DOHH2 (cell line): Measurements from ENCODE around the gene KLHL2.
A peak's percentile ranks its signal among the peaks of the same experiment; 100 is the strongest.

Experiments used
- H3F3A ChIP-seq: fragments of 200-600 bp; sonication (generic), shearing (Covaris generic); 2 replicates; pipeline ENCODE4 v1.6.0; 2016; ENCODE audit warnings: antibody characterized with exemption, mild to moderate bottlenecking; ENCODE audit not compliant: control insufficient read depth, insufficient read depth
- H3K27ac ChIP-seq: fragments of 200-600 bp; sonication (generic); 2 replicates; pipeline ENCODE4 v1.5.1; 2014; ENCODE audit warnings: low read depth, mild to moderate bottlenecking, low read length, moderate library complexity
- H3K27me3 ChIP-seq: fragments of 200-600 bp; sonication (generic); 2 replicates; pipeline ENCODE4 v1.6.1; 2014; ENCODE audit warnings: mild to moderate bottlenecking, low read length, mixed read lengths; ENCODE audit not compliant: control insufficient read depth
- H3K36me3 ChIP-seq: fragments of 200-600 bp; sonication (generic); 2 replicates; pipeline ENCODE4 v1.6.1; 2014; ENCODE audit warnings: mild to moderate bottlenecking, low read length, moderate library complexity, mixed read lengths; ENCODE audit not compliant: control insufficient read depth
- H3K4me1 ChIP-seq: fragments of 200-600 bp; sonication (generic); 2 replicates; pipeline ENCODE4 v1.6.1; 2014; ENCODE audit warnings: mild to moderate bottlenecking, low read length, mixed read lengths; ENCODE audit not compliant: control insufficient read depth
- H3K4me2 ChIP-seq: fragments of 200-600 bp; sonication (generic); 2 replicates; pipeline ENCODE4 v1.6.0; 2014; ENCODE audit warnings: mild to moderate bottlenecking, low read length, moderate library complexity
- H3K4me3 ChIP-seq: fragments of 200-600 bp; sonication (generic); 2 replicates; pipeline ENCODE4 v1.5.1; 2014; ENCODE audit warnings: mild to moderate bottlenecking, low read length, mixed read lengths
- H3K79me2 ChIP-seq: fragments of 200-600 bp; sonication (generic); 2 replicates; pipeline ENCODE4 v1.6.1; 2014; ENCODE audit warnings: mild to moderate bottlenecking, low read length, mixed read lengths; ENCODE audit not compliant: control insufficient read depth
- H3K9me2 ChIP-seq: fragments of 200-600 bp; sonication (generic); replicated peaks from 2 replicates; pipeline ENCODE4 v1.6.1; 2014; ENCODE audit warnings: mild to moderate bottlenecking, low read length, mixed read lengths; ENCODE audit not compliant: control insufficient read depth
- H3K9me3 ChIP-seq: fragments of 200-600 bp; sonication (generic); 2 replicates; pipeline ENCODE4 v1.6.1; 2014; ENCODE audit warnings: antibody characterized with exemption, low read length, mixed read lengths; ENCODE audit not compliant: control insufficient read depth, insufficient read depth
- H4K20me1 ChIP-seq: fragments of 200-600 bp; sonication (generic); 2 replicates; pipeline ENCODE4 v1.6.0; 2014; ENCODE audit warnings: low read depth, mild to moderate bottlenecking, antibody characterized with exemption, low read length, moderate library complexity; ENCODE audit not compliant: control insufficient read depth, insufficient read depth
- EZH2phosphoT487 ChIP-seq: fragments of 200-600 bp; sonication (generic); IDR thresholded peaks from 2 replicates; pipeline ENCODE4 v1.6.1; 2017; ENCODE audit warnings: borderline replicate concordance, mild to moderate bottlenecking, antibody characterized with exemption, low read length, moderate library complexity, mixed read lengths
- TF ChIP-seq, protein P1 (sequence below): fragments of 200-600 bp; sonication (generic); IDR thresholded peaks from one replicate; pipeline ENCODE4 v1.5.1; 2014; ENCODE audit warnings: antibody characterized with exemption, mild to moderate bottlenecking, low read depth, low read length; ENCODE audit not compliant: poor library complexity, severe bottlenecking

The KLHL2 gene

GRCh38 chr4:165343353-165344191 lies 136.2 kb downstream of the KLHL2 start:
- no peak overlapping the region for H3K4me3 ChIP-seq
- H3K4me2 ChIP-seq = no peak overlapping the region
- peaks cover 3% of the 10 kb centered on the region for H3K79me2 ChIP-seq
- H3F3A ChIP-seq = peaks cover 64% of the 10 kb centered on the region
- no peak overlapping the region for H3K27ac ChIP-seq
- H3K9me3 ChIP-seq = no peaks in the 10 kb centered on the region
- no peaks in the 10 kb centered on the region for H3K27me3 ChIP-seq
- peaks cover 18% of the 10 kb centered on the region for H4K20me1 ChIP-seq
- peaks cover 52% of the 10 kb centered on the region for H3K36me3 ChIP-seq
- TF ChIP-seq EZH2phosphoT487 = no peak
- TF ChIP-seq, protein P1, sequence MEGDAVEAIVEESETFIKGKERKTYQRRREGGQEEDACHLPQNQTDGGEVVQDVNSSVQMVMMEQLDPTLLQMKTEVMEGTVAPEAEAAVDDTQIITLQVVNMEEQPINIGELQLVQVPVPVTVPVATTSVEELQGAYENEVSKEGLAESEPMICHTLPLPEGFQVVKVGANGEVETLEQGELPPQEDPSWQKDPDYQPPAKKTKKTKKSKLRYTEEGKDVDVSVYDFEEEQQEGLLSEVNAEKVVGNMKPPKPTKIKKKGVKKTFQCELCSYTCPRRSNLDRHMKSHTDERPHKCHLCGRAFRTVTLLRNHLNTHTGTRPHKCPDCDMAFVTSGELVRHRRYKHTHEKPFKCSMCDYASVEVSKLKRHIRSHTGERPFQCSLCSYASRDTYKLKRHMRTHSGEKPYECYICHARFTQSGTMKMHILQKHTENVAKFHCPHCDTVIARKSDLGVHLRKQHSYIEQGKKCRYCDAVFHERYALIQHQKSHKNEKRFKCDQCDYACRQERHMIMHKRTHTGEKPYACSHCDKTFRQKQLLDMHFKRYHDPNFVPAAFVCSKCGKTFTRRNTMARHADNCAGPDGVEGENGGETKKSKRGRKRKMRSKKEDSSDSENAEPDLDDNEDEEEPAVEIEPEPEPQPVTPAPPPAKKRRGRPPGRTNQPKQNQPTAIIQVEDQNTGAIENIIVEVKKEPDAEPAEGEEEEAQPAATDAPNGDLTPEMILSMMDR = peak; percentile 33
- no peaks in the 10 kb centered on the region for H3K4me1 ChIP-seq
- no peaks in the 10 kb centered on the region for H3K9me2 ChIP-seq

- Histone ChIP-seq H3K4me3 (no peak overlapping the region), H3K27me3 (no peaks in the 10 kb centered on the region), H4K20me1 (peaks cover 9% of the 10 kb centered on the region; the same call in 1 of the 2 replicates), H3F3A (peaks cover 44% of the 10 kb centered on the region), H3K4me2 (no peak overlapping the region), H3K9me2 (no peaks in the 10 kb centered on the region), H3K4me1 (no peaks in the 10 kb centered on the region), H3K36me3 (peaks cover 29% of the 10 kb centered on the region), H3K27ac (no peak overlapping the region), H3K9me3 (no peaks in the 10 kb centered on the region), H3K79me2 (no peaks in the 10 kb centered on the region)
- no peak for TF ChIP-seq EZH2phosphoT487
- TF ChIP-seq, protein P1 = peak; percentile 17
Observed at GRCh38 chr4:165345666-165346417, 138.5 kb downstream of the KLHL2 start.

DNA sequence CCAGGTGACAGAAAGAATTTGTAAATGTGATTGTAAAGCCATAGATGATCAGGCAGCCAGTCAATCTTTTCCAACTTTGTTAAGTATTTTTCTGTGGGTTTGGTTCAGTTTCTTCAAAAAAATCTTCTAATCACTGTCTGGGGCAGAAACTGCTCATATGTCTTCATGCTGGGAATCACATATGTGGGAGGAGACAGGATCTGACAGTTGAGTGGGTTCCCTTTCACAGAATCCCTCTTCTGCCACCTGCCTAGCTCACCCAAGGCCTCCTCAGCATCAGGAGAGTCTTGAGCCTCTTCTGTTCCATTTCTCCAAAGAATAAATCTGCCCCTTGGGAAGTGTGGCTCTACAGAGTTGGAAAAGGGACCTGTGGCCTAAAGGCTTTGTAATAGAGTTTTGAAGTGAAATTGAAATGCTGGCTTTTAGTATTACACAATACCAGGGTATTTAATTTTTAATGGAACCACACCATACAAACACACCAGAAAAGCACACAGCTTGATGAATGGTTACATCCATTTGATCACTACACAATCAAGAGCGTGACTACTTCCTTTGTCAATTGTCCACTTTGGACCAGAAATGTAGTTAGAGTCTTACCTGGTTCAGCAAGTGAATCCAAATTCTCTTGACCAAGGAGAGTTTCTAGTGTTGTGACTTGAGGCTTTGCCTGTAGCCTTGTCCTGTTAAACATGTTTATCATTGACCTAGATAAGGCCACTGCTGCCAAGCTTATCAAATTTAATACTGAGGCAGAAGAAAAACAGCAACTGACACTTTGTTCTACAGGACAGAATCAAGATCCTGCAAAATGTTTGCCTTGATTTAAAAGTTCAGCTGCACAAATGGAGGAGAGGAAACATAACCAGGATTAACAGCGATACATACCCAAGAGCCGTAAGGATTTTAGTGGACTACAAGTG lies 140.5 kb downstream of the KLHL2 start:
- H3K27ac ChIP-seq = no peak overlapping the region
- H3F3A ChIP-seq = peaks cover 25% of the 10 kb centered on the region
- no peaks in the 10 kb centered on the region for H3K9me3 ChIP-seq
- TF ChIP-seq, protein P1 = no peak
- TF ChIP-seq EZH2phosphoT487 = no peak
- no peak overlapping the region for H3K4me2 ChIP-seq
- peaks cover 11% of the 10 kb centered on the region for H3K36me3 ChIP-seq
- H3K4me3 ChIP-seq = no peak overlapping the region
- no peaks in the 10 kb centered on the region for H3K79me2 ChIP-seq
- 0 out of 2 replicates have a peak, but pooled peaks cover 5% of the 10 kb centered on the region for H4K20me1 ChIP-seq
- H3K27me3 ChIP-seq = no peaks in the 10 kb centered on the region
- H3K9me2 ChIP-seq = no peaks in the 10 kb centered on the region
- H3K4me1 ChIP-seq = no peaks in the 10 kb centered on the region
